Esophagus mucosa (tissue), 1 donor: ENCODE data around the gene CYP2C19. TPM values are rescaled to one million over a fixed set of nuclear protein-coding genes. Genes with fewer than 3 reads are reported as not detected.
"Not testable (repeated sequence)": the region's sequence is repeated elsewhere in the genome, so short reads cannot be mapped to it uniquely, and the experiment has no call there.

Source experiments
- ATAC-seq: fragments of 200-7000 bp; cut with Tn5 transposase; one replicate; pipeline ENCODE4 v1.9.1; 2020
- total RNA-seq: library from RNA; stranded (reverse); gene quantifications from one replicate; pipeline ENCODE4 v1.2.4, GENCODE V29; 2023
- donor health status: DM: yes; HTN: yes; CAD: no.

The CYP2C19 gene
- total RNA-seq, 1 donor from 2014 or later: 1.4 TPM

- no peak for ATAC-seq
Measured at GRCh38 chr10:94889123-94889522, 126.6 kb downstream of the CYP2C19 start.

GRCh38 chr10:94890264-94891022 lies 128.0 kb downstream of the CYP2C19 start:
- no peak for ATAC-seq

- ATAC-seq: not testable (repeated sequence)
Measured at GRCh38 chr10:94898414-94898813, 135.9 kb downstream of the CYP2C19 start.

GRCh38 chr10:94902080-94902479 lies 139.6 kb downstream of the CYP2C19 start:
- ATAC-seq: no peak

- ATAC-seq: peak; percentile 91
Measured at GRCh38 chr10:94902570-94902969, 140.1 kb downstream of the CYP2C19 start.

Other genes starting within 250 kb of the CYP2C19 start
- gene HELLS, start 216.9 kb upstream of the CYP2C19 start, total RNA-seq: 23.0 TPM
- gene CYP2C18, start 79.0 kb upstream of the CYP2C19 start, total RNA-seq: 27.2 TPM
- gene CYP2C9, start 176.0 kb downstream of the CYP2C19 start, total RNA-seq: 1.1 TPM